Measurements from ENCODE around the gene PML.

The PML gene

DNA sequence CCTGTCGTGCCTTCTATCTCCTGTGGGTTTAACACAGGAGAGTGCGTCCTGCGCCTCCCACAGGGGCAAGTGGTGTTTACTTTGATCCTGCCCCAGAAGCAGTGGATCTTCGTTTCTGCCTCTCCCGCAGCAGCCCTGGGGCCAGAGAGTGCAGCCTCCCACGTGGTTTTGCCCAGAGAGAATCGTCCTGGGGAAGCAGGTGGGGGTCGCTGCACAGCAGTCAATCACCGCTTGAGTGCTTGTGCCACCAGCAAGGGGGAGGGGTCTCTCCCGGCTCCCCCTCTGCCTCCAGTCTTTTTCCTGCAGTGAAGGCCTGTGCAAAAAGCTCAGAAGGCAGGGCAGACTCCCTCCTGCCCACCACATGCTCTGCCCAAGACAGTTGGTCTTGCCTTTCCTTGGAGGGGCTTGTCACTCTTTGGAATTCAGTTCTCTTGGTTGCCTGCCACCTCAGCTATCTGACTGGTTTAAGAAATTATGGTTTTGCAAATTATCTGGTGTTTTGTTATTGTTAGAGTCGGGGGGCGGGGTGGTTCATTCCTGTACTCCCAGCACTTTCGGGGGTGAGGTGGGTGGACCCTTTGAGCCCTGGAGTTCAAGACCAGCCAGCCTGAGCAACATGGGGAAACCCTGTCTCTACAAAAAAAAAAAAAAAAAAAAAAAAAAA lies 29.3 kb upstream of the PML start (continued):
- TF ChIP-seq GLIS3 (CRISPR knock-in tag; IDR thresholded peaks at IDR 0.05), result no peak
- TF ChIP-seq, protein P1, sequence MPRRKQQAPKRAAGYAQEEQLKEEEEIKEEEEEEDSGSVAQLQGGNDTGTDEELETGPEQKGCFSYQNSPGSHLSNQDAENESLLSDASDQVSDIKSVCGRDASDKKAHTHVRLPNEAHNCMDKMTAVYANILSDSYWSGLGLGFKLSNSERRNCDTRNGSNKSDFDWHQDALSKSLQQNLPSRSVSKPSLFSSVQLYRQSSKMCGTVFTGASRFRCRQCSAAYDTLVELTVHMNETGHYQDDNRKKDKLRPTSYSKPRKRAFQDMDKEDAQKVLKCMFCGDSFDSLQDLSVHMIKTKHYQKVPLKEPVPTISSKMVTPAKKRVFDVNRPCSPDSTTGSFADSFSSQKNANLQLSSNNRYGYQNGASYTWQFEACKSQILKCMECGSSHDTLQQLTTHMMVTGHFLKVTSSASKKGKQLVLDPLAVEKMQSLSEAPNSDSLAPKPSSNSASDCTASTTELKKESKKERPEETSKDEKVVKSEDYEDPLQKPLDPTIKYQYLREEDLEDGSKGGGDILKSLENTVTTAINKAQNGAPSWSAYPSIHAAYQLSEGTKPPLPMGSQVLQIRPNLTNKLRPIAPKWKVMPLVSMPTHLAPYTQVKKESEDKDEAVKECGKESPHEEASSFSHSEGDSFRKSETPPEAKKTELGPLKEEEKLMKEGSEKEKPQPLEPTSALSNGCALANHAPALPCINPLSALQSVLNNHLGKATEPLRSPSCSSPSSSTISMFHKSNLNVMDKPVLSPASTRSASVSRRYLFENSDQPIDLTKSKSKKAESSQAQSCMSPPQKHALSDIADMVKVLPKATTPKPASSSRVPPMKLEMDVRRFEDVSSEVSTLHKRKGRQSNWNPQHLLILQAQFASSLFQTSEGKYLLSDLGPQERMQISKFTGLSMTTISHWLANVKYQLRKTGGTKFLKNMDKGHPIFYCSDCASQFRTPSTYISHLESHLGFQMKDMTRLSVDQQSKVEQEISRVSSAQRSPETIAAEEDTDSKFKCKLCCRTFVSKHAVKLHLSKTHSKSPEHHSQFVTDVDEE (CRISPR knock-in tag; IDR thresholded peaks at IDR 0.05), result no peak
- no peak for TF ChIP-seq TCF4 (CRISPR knock-in tag; IDR thresholded peaks at IDR 0.05; ENCODE audit: borderline replicate concordance)

DNA sequence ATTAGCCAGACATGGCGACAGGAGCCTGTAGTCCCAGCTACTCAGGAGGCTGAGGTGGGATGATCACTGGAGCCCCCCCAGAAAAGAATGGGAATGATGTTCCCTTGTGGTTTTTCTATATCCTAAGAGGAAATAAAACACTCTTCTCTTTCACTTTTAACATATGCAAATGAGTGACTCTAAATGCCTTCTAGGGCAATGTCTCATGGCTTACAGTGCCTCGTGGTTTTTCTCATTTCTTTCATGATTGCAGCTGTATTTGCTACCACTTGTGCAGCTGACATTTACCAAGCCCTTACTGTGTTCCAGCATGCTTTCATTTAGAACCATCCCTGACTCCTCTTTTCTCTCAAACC lies 28.8 kb upstream of the PML start:
- ATAC-seq, result peak; percentile 41
- TF ChIP-seq ESRRG (CRISPR knock-in tag; IDR thresholded peaks at IDR 0.05) (no peak), TCF4 (CRISPR knock-in tag; IDR thresholded peaks at IDR 0.05; ENCODE audit: borderline replicate concordance) (no peak), ARNTL (CRISPR knock-in tag; IDR thresholded peaks at IDR 0.05; ENCODE audit: borderline replicate concordance, low read depth) (no peak), OSR1 (CRISPR knock-in tag; IDR thresholded peaks at IDR 0.05) (no peak), ISL1 (CRISPR knock-in tag; IDR thresholded peaks at IDR 0.05) (no peak), ZNF70 (CRISPR knock-in tag; IDR thresholded peaks at IDR 0.05) (no peak), ZFP30 (CRISPR knock-in tag; IDR thresholded peaks at IDR 0.05) (no peak), ZNF8 (CRISPR knock-in tag; IDR thresholded peaks at IDR 0.05) (no peak), RARB (CRISPR knock-in tag; IDR thresholded peaks at IDR 0.05) (no peak), ZC3H10 (CRISPR knock-in tag; IDR thresholded peaks at IDR 0.05) (no peak), CSDC2 (CRISPR knock-in tag; IDR thresholded peaks at IDR 0.05) (no peak), SNAI2 (CRISPR knock-in tag; IDR thresholded peaks at IDR 0.05) (no peak), ZFP3 (CRISPR knock-in tag; IDR thresholded peaks at IDR 0.05) (no peak), BACH2 (CRISPR knock-in tag; IDR thresholded peaks at IDR 0.05; ENCODE audit: borderline replicate concordance) (no peak)
- TF ChIP-seq, protein P2, sequence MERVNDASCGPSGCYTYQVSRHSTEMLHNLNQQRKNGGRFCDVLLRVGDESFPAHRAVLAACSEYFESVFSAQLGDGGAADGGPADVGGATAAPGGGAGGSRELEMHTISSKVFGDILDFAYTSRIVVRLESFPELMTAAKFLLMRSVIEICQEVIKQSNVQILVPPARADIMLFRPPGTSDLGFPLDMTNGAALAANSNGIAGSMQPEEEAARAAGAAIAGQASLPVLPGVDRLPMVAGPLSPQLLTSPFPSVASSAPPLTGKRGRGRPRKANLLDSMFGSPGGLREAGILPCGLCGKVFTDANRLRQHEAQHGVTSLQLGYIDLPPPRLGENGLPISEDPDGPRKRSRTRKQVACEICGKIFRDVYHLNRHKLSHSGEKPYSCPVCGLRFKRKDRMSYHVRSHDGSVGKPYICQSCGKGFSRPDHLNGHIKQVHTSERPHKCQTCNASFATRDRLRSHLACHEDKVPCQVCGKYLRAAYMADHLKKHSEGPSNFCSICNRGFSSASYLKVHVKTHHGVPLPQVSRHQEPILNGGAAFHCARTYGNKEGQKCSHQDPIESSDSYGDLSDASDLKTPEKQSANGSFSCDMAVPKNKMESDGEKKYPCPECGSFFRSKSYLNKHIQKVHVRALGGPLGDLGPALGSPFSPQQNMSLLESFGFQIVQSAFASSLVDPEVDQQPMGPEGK (CRISPR knock-in tag; IDR thresholded peaks at IDR 0.05; ENCODE audit: borderline replicate concordance), result no peak
- TF ChIP-seq, protein P1 (CRISPR knock-in tag; IDR thresholded peaks at IDR 0.05), result no peak
- TF ChIP-seq, protein P3, sequence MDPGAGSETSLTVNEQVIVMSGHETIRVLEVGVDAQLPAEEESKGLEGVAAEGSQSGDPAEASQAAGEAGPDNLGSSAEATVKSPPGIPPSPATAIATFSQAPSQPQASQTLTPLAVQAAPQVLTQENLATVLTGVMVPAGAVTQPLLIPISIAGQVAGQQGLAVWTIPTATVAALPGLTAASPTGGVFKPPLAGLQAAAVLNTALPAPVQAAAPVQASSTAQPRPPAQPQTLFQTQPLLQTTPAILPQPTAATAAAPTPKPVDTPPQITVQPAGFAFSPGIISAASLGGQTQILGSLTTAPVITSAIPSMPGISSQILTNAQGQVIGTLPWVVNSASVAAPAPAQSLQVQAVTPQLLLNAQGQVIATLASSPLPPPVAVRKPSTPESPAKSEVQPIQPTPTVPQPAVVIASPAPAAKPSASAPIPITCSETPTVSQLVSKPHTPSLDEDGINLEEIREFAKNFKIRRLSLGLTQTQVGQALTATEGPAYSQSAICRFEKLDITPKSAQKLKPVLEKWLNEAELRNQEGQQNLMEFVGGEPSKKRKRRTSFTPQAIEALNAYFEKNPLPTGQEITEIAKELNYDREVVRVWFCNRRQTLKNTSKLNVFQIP (CRISPR knock-in tag; IDR thresholded peaks at IDR 0.05; ENCODE audit: borderline replicate concordance, low read depth), result no peak
- TF ChIP-seq, protein P4, sequence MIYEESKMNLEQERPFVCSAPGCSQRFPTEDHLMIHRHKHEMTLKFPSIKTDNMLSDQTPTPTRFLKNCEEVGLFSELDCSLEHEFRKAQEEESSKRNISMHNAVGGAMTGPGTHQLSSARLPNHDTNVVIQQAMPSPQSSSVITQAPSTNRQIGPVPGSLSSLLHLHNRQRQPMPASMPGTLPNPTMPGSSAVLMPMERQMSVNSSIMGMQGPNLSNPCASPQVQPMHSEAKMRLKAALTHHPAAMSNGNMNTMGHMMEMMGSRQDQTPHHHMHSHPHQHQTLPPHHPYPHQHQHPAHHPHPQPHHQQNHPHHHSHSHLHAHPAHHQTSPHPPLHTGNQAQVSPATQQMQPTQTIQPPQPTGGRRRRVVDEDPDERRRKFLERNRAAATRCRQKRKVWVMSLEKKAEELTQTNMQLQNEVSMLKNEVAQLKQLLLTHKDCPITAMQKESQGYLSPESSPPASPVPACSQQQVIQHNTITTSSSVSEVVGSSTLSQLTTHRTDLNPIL (CRISPR knock-in tag; IDR thresholded peaks at IDR 0.05; ENCODE audit: low read depth), result no peak

DNA sequence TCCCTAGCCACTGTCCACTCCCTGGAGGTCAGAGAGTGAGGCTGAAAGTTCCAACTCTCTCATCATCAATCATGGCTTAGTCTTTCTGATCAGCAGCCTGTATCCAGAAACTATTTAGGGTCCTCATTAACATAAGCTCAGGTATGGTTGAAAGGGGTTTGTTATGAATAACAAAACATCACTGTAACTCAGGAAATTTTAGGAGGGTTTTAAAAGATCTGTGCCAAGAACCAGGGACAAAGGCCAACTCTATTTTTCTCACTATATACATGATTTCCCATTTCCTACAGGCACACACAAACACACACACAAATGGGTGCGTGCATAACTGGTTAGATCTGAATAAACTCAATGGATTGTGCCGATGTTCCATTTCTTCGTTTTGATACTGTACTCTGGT lies 26.1 kb upstream of the PML start:
- TF ChIP-seq, protein P2 (CRISPR knock-in tag; IDR thresholded peaks at IDR 0.05; ENCODE audit: borderline replicate concordance), result no peak
- TF ChIP-seq, protein P5, sequence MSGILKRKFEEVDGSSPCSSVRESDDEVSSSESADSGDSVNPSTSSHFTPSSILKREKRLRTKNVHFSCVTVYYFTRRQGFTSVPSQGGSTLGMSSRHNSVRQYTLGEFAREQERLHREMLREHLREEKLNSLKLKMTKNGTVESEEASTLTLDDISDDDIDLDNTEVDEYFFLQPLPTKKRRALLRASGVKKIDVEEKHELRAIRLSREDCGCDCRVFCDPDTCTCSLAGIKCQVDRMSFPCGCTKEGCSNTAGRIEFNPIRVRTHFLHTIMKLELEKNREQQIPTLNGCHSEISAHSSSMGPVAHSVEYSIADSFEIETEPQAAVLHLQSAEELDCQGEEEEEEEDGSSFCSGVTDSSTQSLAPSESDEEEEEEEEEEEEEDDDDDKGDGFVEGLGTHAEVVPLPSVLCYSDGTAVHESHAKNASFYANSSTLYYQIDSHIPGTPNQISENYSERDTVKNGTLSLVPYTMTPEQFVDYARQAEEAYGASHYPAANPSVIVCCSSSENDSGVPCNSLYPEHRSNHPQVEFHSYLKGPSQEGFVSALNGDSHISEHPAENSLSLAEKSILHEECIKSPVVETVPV (CRISPR knock-in tag; IDR thresholded peaks at IDR 0.05), result no peak
- TF ChIP-seq TOX (CRISPR knock-in tag; IDR thresholded peaks at IDR 0.05; ENCODE audit: borderline replicate concordance), result no peak
- TF ChIP-seq ZC3H10 (CRISPR knock-in tag; IDR thresholded peaks at IDR 0.05), result no peak
- no peak for TF ChIP-seq TCF4 (CRISPR knock-in tag; IDR thresholded peaks at IDR 0.05; ENCODE audit: borderline replicate concordance)
- TF ChIP-seq ESRRG (CRISPR knock-in tag; IDR thresholded peaks at IDR 0.05), result no peak
- no peak for TF ChIP-seq ZFP3 (CRISPR knock-in tag; IDR thresholded peaks at IDR 0.05)
- no peak for ATAC-seq
